ENCODE data around the gene USP53.

USP53 gene

DNA sequence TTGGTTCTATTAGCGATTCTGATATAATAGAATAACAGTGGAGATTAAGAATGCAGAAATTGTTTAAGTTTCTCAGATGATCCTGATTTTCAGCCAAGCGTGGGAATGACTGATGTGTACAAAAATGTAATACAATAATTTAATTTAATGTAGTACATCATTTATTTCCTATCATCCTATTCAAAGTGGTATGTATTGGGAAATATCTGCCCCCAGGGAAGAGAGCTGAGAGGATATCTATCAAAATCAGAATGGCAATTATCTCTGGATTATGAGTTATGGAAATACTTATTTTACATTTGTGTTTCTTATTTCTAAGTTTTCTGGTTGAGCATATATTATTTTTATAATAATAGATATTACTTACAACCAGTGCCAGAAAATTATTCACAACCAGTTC, 105.5 kb downstream of the USP53 start:
- no peaks in the 10 kb centered on the region for H3K27me3 ChIP-seq (ENCODE audit: low read length)
- no peaks in the 10 kb centered on the region for H3F3A ChIP-seq (ENCODE audit: insufficient read depth)
- H2AFZ ChIP-seq (ENCODE audit: low read depth, low read length, severe bottlenecking), result no peak overlapping the region
- TF ChIP-seq, protein P1, sequence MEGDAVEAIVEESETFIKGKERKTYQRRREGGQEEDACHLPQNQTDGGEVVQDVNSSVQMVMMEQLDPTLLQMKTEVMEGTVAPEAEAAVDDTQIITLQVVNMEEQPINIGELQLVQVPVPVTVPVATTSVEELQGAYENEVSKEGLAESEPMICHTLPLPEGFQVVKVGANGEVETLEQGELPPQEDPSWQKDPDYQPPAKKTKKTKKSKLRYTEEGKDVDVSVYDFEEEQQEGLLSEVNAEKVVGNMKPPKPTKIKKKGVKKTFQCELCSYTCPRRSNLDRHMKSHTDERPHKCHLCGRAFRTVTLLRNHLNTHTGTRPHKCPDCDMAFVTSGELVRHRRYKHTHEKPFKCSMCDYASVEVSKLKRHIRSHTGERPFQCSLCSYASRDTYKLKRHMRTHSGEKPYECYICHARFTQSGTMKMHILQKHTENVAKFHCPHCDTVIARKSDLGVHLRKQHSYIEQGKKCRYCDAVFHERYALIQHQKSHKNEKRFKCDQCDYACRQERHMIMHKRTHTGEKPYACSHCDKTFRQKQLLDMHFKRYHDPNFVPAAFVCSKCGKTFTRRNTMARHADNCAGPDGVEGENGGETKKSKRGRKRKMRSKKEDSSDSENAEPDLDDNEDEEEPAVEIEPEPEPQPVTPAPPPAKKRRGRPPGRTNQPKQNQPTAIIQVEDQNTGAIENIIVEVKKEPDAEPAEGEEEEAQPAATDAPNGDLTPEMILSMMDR (IDR thresholded peaks at IDR 0.05; ENCODE audit: insufficient read depth, low read length, poor library complexity, severe bottlenecking), result no peak
- H3K4me2 ChIP-seq (ENCODE audit: low read depth, low read length, poor library complexity, severe bottlenecking), result no peak overlapping the region
- no peaks in the 10 kb centered on the region for H3K79me2 ChIP-seq (ENCODE audit: insufficient read depth, low read length)
- no peak overlapping the region for H3K4me3 ChIP-seq (ENCODE audit: insufficient read depth, low read length, poor library complexity, severe bottlenecking)
- no peak overlapping the region for H3K27ac ChIP-seq (ENCODE audit: low read depth, low read length)
- H3K36me3 ChIP-seq (ENCODE audit: low read length), result no peaks in the 10 kb centered on the region
- no peaks in the 10 kb centered on the region for H4K20me1 ChIP-seq (ENCODE audit: low read depth, low read length)
- H3K9ac ChIP-seq (ENCODE audit: low read length), result no peak overlapping the region
- H3K9me2 ChIP-seq (replicated peaks; ENCODE audit: insufficient read depth, low read length), result no peaks in the 10 kb centered on the region
- no peaks in the 10 kb centered on the region for H3K9me3 ChIP-seq (ENCODE audit: insufficient read depth, low read length)

DNA sequence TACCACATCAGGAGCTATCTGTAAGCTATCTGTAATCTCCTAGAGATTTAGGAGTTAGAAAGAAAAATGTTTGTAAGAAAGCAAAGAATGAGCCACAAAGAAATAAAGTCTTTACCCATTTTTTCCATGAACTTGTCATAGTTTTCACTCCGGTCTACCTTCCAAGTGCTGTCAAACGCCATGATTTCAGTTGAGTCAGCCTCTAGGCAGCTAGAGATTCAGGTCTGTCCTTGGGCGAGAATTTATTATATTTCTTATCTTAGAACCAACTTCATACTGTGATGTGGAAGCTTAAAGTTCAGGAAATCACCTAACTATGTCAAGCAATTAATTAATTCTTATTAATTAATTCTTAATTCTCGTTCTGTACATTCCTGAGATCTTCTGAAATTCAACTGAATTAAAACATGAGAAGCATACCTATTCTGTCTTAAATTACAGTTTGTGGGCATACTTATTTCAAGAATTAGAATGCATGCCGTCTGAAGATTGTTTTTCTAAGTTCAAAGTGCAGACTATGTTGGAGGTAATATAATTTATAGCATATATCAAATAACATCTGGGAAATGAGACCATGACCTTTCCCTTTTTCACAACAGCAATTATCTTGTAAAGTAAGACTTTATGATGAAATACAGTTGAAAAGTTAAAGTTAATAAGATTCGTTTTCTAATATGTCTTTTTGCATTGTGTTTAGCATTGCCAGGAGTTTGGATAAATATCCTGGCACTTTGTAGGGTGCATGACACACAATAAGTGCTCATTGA, 109.6 kb downstream of the USP53 start, which contains the start of gene FABP2:
FABP2 (minus strand) TSS at position 218 of the 767 bp plus-strand sequence; CDS start at position 182, 36 bp downstream.
- Histone ChIP-seq H3F3A (ENCODE audit: insufficient read depth) (no peaks in the 10 kb centered on the region), H3K27me3 (ENCODE audit: low read length) (no peaks in the 10 kb centered on the region), H3K27ac (ENCODE audit: low read depth, low read length) (no peak within 1 kb of the TSS), H3K4me3 (ENCODE audit: insufficient read depth, low read length, poor library complexity, severe bottlenecking) (no peak within 1 kb of the TSS), H3K9me2 (replicated peaks; ENCODE audit: insufficient read depth, low read length) (no peaks in the 10 kb centered on the region), H4K20me1 (ENCODE audit: low read depth, low read length) (no peaks in the 10 kb centered on the region), H3K9me3 (ENCODE audit: insufficient read depth, low read length) (no peaks in the 10 kb centered on the region), H3K36me3 (ENCODE audit: low read length) (no peaks in the 10 kb centered on the region), H3K79me2 (ENCODE audit: insufficient read depth, low read length) (no peaks in the 10 kb centered on the region), H3K4me2 (ENCODE audit: low read depth, low read length, poor library complexity, severe bottlenecking) (no peak within 1 kb of the TSS), H2AFZ (ENCODE audit: low read depth, low read length, severe bottlenecking) (no peak within 1 kb of the TSS), H3K9ac (ENCODE audit: low read length) (no peak within 1 kb of the TSS)
- no peak for TF ChIP-seq EZH2phosphoT487 (conservative IDR thresholded peaks at IDR 0.05; ENCODE audit: low read length)
- TF ChIP-seq, protein P1 (IDR thresholded peaks at IDR 0.05; ENCODE audit: insufficient read depth, low read length, poor library complexity, severe bottlenecking), result no peak

DNA sequence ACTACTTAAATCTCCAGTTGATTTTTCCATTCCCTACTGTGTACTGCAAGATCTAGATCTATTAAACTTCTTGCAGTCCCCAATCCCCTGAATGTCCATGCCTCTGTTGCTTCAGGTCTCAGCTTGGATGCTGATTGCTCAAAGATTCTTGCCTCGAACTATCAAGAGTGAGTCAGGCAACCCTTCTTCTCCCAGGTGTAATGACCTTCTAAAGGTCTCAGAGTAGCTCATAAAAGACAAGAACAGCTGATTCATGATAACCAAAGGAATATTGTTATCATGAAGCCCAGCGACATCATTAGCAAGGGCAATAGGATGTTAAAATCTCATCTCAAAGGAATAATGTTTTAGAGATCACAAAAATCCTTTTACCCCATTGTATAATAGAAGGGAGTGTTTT, 116.2 kb downstream of the USP53 start:
- H3K36me3 ChIP-seq (ENCODE audit: low read length), result no peaks in the 10 kb centered on the region
- TF ChIP-seq, protein P1 (IDR thresholded peaks at IDR 0.05; ENCODE audit: insufficient read depth, low read length, poor library complexity, severe bottlenecking), result no peak
- no peak for TF ChIP-seq EZH2phosphoT487 (conservative IDR thresholded peaks at IDR 0.05; ENCODE audit: low read length)
- H3K9me2 ChIP-seq (replicated peaks; ENCODE audit: insufficient read depth, low read length), result no peaks in the 10 kb centered on the region
- no peak overlapping the region for H3K4me2 ChIP-seq (ENCODE audit: low read depth, low read length, poor library complexity, severe bottlenecking)
- no peak overlapping the region for H3K27ac ChIP-seq (ENCODE audit: low read depth, low read length)
- no peak overlapping the region for H3K9ac ChIP-seq (ENCODE audit: low read length)
- H3K4me3 ChIP-seq (ENCODE audit: insufficient read depth, low read length, poor library complexity, severe bottlenecking), result no peak overlapping the region
- no peaks in the 10 kb centered on the region for H4K20me1 ChIP-seq (ENCODE audit: low read depth, low read length)
- no peaks in the 10 kb centered on the region for H3K79me2 ChIP-seq (ENCODE audit: insufficient read depth, low read length)
- H2AFZ ChIP-seq (ENCODE audit: low read depth, low read length, severe bottlenecking), result no peak overlapping the region
- H3K27me3 ChIP-seq (ENCODE audit: low read length), result no peaks in the 10 kb centered on the region
- H3K9me3 ChIP-seq (ENCODE audit: insufficient read depth, low read length), result no peaks in the 10 kb centered on the region
- H3F3A ChIP-seq (ENCODE audit: insufficient read depth), result no peaks in the 10 kb centered on the region

All from SU-DHL-6 (cell line).